Activated naive CD4-positive, alpha-beta T cell treated with anti-CD3 and anti-CD28 coated beads, Interleukin-2, amount 10 ng/mL, durations not matched to agents 7 days and 5 days (primary cell): ENCODE measurements around the gene EXT2.
A peak's percentile ranks its signal among the peaks of the same experiment; 100 is the strongest.

ENCODE experiments used
- CTCF ChIA-PET: fragments of 350-600 bp; sonication (Branson Sonifier 250); formaldehyde crosslinking; loops from one replicate; lab custom pipeline; 2021; ENCODE audit warnings: antibody characterized with exemption; lab: Charles Lee
- DNase-seq: peaks from one replicate; pipeline ENCODE4 v3.0.0-alpha.2; 2020
- H3K27ac Mint-ChIP-seq: one replicate; pipeline ENCODE4 v1.8.0; 2021; ENCODE audit warnings: mild to moderate bottlenecking, moderate library complexity, mixed read lengths
- H3K27me3 Mint-ChIP-seq: one replicate; pipeline ENCODE4 v1.8.0; 2021; ENCODE audit warnings: mild to moderate bottlenecking, mixed read lengths
- H3K36me3 Mint-ChIP-seq: one replicate; pipeline ENCODE4 v1.8.0; 2021; ENCODE audit warnings: mixed read lengths
- H3K4me1 Mint-ChIP-seq: one replicate; pipeline ENCODE4 v1.8.0; 2021; ENCODE audit warnings: mixed read lengths
- H3K4me3 Mint-ChIP-seq: one replicate; pipeline ENCODE4 v1.8.0; 2021; ENCODE audit warnings: mild to moderate bottlenecking, moderate library complexity, mixed read lengths
- H3K9me3 Mint-ChIP-seq: one replicate; pipeline ENCODE4 v1.8.0; 2021; ENCODE audit warnings: mixed read lengths

The EXT2 gene

GRCh38 chr11:44071157-44071556, 24.3 kb upstream of the EXT2 start:
- CTCF ChIA-PET, result interaction anchor here (4.7 kb wide), 1 partner anchor 23 kb away, joined by 22 read pairs; the partner anchor contains the start of gene EXT2
- H3K4me3 Mint-ChIP-seq, result no peak overlapping the region
- H3K4me1 Mint-ChIP-seq, result peaks cover 17% of the 10 kb centered on the region
- peaks cover 15% of the 10 kb centered on the region for H3K36me3 Mint-ChIP-seq
- DNase-seq, result no peak
- no peaks in the 10 kb centered on the region for H3K9me3 Mint-ChIP-seq
- no peaks in the 10 kb centered on the region for H3K27me3 Mint-ChIP-seq
- no peak overlapping the region for H3K27ac Mint-ChIP-seq

DNA sequence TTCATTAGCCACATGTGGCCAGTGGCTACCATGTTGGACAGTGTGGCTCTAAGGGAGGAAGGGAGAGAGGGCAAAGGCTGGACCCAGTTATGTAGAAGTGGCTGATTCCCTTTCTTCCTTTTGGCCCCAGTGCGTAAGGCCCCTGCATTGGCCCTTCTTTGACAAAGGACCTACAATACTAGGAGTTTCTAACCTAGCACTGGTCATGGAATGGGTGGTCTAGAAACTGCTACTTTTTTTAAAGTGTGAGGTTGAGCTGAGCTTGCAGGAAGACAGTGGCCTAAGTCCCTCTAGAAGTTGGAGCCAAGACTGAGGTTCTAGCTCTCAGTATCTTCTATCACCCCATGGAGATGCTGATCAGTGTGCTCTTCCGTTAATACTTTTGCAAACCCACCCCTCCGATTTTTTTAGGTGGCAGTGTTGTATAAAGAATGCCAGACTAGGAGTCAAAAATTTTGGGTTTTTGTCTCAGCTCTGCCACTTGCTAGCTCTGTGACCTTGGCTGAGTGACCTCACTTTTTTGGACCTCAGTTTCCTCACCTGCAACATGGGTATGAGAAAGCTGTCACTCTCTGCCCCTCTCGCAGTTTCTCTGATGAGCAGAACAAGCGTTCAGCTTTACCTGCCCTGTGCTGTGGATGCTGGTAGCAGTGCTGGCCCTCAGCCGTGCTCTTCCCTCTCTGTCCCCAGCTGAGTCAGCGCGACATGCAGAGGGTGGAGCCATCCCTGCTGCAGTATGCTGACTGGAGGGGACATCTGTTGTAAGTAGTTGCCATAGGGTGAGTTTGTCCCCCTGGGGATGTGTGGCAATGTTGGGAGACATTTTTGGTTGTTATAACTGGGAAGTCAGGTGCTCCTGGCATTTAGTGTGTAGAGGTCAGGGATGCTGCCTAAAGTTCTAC, 22.5 kb upstream of the EXT2 start:
- DNase-seq, result no peak
- Mint-ChIP-seq H3K36me3 (peaks cover 13% of the 10 kb centered on the region), H3K4me3 (no peak overlapping the region), H3K4me1 (peaks cover 4% of the 10 kb centered on the region), H3K27me3 (no peaks in the 10 kb centered on the region), H3K27ac (no peak overlapping the region), H3K9me3 (no peaks in the 10 kb centered on the region)
- CTCF ChIA-PET, result interaction anchor here (1.3 to 1.4 kb wide), 2 partner anchors 21 to 22 kb away, joined by 4 to 5 read pairs; partner anchors contain the start of gene EXT2

DNA sequence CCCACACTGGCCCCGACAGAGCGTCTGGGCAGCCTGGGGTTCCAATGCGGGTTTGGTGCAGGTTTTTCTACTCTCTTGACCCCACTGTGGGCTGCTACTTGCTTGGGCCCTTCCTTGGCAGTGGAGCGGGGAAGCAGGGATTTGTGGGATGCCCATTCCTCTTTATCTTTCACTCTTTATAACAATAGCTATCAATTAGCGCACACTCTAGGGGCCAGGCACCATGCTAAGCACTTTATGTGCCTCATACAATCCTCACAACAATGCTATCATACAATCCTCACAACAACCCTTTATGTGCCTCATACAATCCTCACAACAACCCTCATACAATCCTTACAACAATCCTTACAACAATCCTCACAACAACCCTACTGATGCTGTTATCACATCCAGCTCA, 16.7 kb upstream of the EXT2 start:
- no peaks in the 10 kb centered on the region for H3K4me1 Mint-ChIP-seq
- no peaks in the 10 kb centered on the region for H3K27me3 Mint-ChIP-seq
- CTCF ChIA-PET, result interaction anchor here (1.4 kb wide), 1 partner anchor 55 kb away, joined by 3 read pairs; no protein-coding TSS in a partner anchor
- H3K27ac Mint-ChIP-seq, result no peak overlapping the region
- H3K4me3 Mint-ChIP-seq, result no peak overlapping the region
- no peaks in the 10 kb centered on the region for H3K9me3 Mint-ChIP-seq
- H3K36me3 Mint-ChIP-seq, result peaks cover 11% of the 10 kb centered on the region
- DNase-seq, result no peak

DNA sequence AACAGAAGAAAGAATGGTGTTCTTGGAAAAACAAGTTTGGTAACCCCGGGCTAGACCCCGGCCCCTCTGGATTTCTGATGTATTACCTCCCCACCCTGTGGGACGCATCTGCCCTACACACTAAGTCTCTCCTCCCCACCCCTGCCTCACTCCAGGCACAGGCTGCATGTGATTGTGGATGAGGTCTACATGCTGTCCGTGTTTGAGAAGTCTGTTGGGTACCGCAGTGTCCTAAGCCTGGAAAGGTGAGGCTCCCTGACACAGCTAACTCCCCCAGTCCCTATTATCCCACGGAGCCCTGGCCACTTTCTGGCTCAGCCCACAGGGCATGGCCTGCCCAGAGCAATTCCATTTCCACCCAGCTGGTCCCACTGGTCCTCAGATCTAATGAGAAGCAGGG, 16.1 kb upstream of the EXT2 start:
- no peak for DNase-seq
- Mint-ChIP-seq H3K27ac (no peak overlapping the region), H3K9me3 (peaks cover 5% of the 10 kb centered on the region), H3K4me1 (no peaks in the 10 kb centered on the region), H3K4me3 (no peak overlapping the region), H3K36me3 (peaks cover 17% of the 10 kb centered on the region), H3K27me3 (no peaks in the 10 kb centered on the region)
- CTCF ChIA-PET, result no interaction called here

DNA sequence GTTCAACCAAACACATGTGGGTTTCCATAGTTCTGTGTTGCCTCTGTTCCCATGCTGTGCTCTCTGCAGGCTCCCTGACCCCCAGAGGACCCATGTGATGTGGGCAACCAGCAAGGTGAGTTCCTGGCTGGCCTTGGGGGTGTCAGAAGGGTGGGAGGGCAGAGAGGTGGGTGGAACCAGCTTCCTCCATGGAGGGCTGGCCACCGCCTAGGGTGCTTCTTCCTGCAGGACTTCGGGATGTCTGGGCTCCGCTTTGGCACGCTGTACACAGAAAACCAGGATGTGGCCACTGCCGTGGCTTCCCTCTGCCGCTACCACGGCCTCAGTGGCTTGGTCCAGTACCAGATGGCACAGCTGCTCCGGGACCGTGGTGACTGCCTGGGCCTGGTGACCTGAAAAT, 14.5 kb upstream of the EXT2 start:
- H3K4me3 Mint-ChIP-seq, result no peak overlapping the region
- H3K27me3 Mint-ChIP-seq, result no peaks in the 10 kb centered on the region
- CTCF ChIA-PET, result interaction anchor here (0.9 kb wide), 1 partner anchor 13 kb away, joined by 4 read pairs; no protein-coding TSS in a partner anchor
- H3K27ac Mint-ChIP-seq, result no peak overlapping the region
- DNase-seq, result no peak
- H3K36me3 Mint-ChIP-seq, result peaks cover 17% of the 10 kb centered on the region
- no peaks in the 10 kb centered on the region for H3K4me1 Mint-ChIP-seq
- peaks cover 11% of the 10 kb centered on the region for H3K9me3 Mint-ChIP-seq

- CTCF ChIA-PET, result no interaction called here
- no peak for DNase-seq
Measured at GRCh38 chr11:44082645-44083044, 12.8 kb upstream of the EXT2 start.

DNA sequence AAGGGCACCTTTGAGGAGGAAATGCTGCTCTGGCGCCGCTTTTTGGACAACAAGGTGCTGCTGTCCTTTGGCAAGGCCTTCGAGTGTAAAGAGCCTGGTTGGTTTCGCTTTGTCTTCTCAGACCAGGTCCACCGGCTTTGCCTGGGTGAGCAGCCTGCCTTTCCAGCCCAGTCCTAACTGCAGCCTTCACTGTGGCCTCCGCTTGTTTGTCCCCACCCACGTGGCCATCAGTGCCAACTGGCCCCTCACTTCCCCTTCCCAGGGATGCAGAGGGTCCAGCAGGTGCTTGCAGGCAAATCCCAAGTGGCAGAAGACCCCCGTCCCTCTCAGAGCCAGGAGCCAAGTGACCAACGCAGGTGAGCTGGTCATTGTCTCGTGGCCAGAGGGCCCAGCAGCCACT, 12.0 kb upstream of the EXT2 start:
- H3K9me3 Mint-ChIP-seq, result peaks cover 13% of the 10 kb centered on the region
- peaks cover 20% of the 10 kb centered on the region for H3K36me3 Mint-ChIP-seq
- no peak for DNase-seq
- H3K4me3 Mint-ChIP-seq, result no peak overlapping the region
- CTCF ChIA-PET, result no interaction called here
- no peak overlapping the region for H3K27ac Mint-ChIP-seq
- no peaks in the 10 kb centered on the region for H3K27me3 Mint-ChIP-seq
- H3K4me1 Mint-ChIP-seq, result peaks cover 3% of the 10 kb centered on the region

More at GRCh38 chr11:44082645-44083044, 12.8 kb upstream of the EXT2 start:
- H3K36me3 Mint-ChIP-seq, result peaks cover 19% of the 10 kb centered on the region
- no peaks in the 10 kb centered on the region for H3K27me3 Mint-ChIP-seq
- H3K4me3 Mint-ChIP-seq, result no peak overlapping the region
- no peak overlapping the region for H3K27ac Mint-ChIP-seq
- peaks cover 13% of the 10 kb centered on the region for H3K9me3 Mint-ChIP-seq
- no peaks in the 10 kb centered on the region for H3K4me1 Mint-ChIP-seq

GRCh38 chr11:44083906-44084305, 11.6 kb upstream of the EXT2 start:
- Mint-ChIP-seq H3K4me1 (peaks cover 7% of the 10 kb centered on the region), H3K4me3 (no peak overlapping the region), H3K9me3 (peaks cover 13% of the 10 kb centered on the region), H3K27ac (no peak overlapping the region), H3K27me3 (no peaks in the 10 kb centered on the region), H3K36me3 (peaks cover 24% of the 10 kb centered on the region)
- CTCF ChIA-PET, result interaction anchor here (3.3 kb wide), 1 partner anchor 10 kb away, joined by 23 read pairs; the partner anchor contains the start of gene EXT2
- DNase-seq, result no peak

DNA sequence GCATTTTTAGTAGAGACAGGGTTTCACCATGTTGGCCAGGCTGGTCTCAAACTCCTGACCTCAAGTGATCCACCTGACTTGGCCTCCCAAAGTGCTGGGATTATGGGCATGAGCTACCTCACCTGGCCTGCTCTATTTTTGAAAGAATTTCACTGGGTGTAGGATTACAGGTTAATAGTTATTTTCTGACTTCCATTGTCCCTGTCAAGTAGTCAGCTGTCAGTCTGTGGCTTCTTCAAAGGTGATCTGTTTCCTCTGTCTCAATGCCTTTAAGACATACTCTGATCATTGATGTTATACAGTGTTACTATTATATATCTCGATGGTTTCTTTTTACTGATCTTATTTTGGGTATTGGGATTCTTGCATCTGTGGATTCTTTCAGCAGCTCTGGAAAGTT, 10.1 kb upstream of the EXT2 start:
- peaks cover 27% of the 10 kb centered on the region for H3K36me3 Mint-ChIP-seq

GRCh38 chr11:44088377-44088776, 7.1 kb upstream of the EXT2 start:
- CTCF ChIA-PET, result interaction anchor here (0.7 kb wide), 1 partner anchor 19 kb away, joined by 3 read pairs; no protein-coding TSS in a partner anchor
- Mint-ChIP-seq H3K27ac (no peak overlapping the region), H3K27me3 (no peaks in the 10 kb centered on the region)

More for the DNA sequence above, 10.1 kb upstream of the EXT2 start:
- no peaks in the 10 kb centered on the region for H3K27me3 Mint-ChIP-seq
- peaks cover 9% of the 10 kb centered on the region for H3K4me1 Mint-ChIP-seq
- no peak overlapping the region for H3K4me3 Mint-ChIP-seq
- peaks cover 13% of the 10 kb centered on the region for H3K9me3 Mint-ChIP-seq
- no peak for DNase-seq
- CTCF ChIA-PET, result interaction anchor here (3.3 kb wide), 1 partner anchor 8 kb away, joined by 23 read pairs; the partner anchor contains the start of gene EXT2
- H3K27ac Mint-ChIP-seq, result no peak overlapping the region

GRCh38 chr11:44088871-44089270, 6.6 kb upstream of the EXT2 start:
- Mint-ChIP-seq H3K4me3 (no peak overlapping the region), H3K27me3 (no peaks in the 10 kb centered on the region), H3K36me3 (peaks cover 21% of the 10 kb centered on the region), H3K9me3 (peaks cover 13% of the 10 kb centered on the region), H3K4me1 (peaks cover 9% of the 10 kb centered on the region), H3K27ac (no peak overlapping the region)
- CTCF ChIA-PET, result no interaction called here
- DNase-seq, result no peak

More at GRCh38 chr11:44088377-44088776, 7.1 kb upstream of the EXT2 start:
- DNase-seq, result no peak
- H3K4me1 Mint-ChIP-seq, result peaks cover 9% of the 10 kb centered on the region
- peaks cover 13% of the 10 kb centered on the region for H3K9me3 Mint-ChIP-seq
- no peak overlapping the region for H3K4me3 Mint-ChIP-seq
- H3K36me3 Mint-ChIP-seq, result peaks cover 22% of the 10 kb centered on the region

- Mint-ChIP-seq H3K4me1 (peaks cover 21% of the 10 kb centered on the region), H3K36me3 (peaks cover 13% of the 10 kb centered on the region), H3K4me3 (no peak overlapping the region), H3K27ac (no peak overlapping the region), H3K27me3 (no peaks in the 10 kb centered on the region), H3K9me3 (peaks cover 5% of the 10 kb centered on the region)
- CTCF ChIA-PET, result interaction anchor here (5.7 kb wide), 1 partner anchor 17 kb away, joined by 81 read pairs; no protein-coding TSS in a partner anchor
- DNase-seq, result no peak
Measured at GRCh38 chr11:44090539-44090938, 4.9 kb upstream of the EXT2 start.

DNA sequence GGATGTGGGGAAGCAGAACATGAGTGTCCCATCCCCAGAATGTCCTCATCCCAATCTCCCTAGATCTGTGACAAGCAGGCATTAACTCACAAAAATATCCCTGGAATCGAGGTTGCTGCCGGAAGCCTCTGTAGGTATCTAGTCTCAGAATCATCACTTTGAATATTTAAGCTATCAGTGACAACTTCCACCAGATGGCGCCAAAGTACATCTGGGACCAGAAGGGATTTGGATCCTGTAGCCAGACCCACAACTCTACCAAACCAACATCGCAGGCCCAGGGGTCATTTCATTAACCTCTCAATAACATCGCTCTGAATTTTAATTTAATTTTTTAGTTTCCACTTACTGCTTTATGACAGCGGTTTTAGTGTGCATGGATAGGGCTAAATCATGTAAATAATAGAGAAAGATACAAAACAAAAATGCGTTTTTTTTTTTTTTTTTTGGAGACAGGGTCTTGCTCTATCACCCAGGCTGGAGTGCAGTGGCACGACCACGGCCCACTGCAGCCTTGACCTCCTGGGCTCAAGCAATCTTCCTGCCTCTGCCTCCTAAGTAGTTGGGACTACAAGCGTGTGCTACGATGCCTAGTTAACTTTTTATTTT, 1.1 kb upstream of the EXT2 start:
- Mint-ChIP-seq H3K4me1 (peaks cover 29% of the 10 kb centered on the region), H3K36me3 (peaks cover 3% of the 10 kb centered on the region), H3K4me3 (peak overlapping the region; percentile 63), H3K27ac (no peak overlapping the region), H3K27me3 (no peaks in the 10 kb centered on the region), H3K9me3 (no peaks in the 10 kb centered on the region)
- CTCF ChIA-PET, result interaction anchor here (0.6 to 5.7 kb wide), 13 partner anchors 9 to 212 kb away, joined by 3 to 81 read pairs (median 5); partner anchors contain the start of gene ACCS
- peak; percentile 87 for DNase-seq
